ENCODE results near the gene IFITM5.
"Not testable (repeated sequence)": the region's sequence is repeated elsewhere in the genome, so short reads cannot be mapped to it uniquely, and the experiment has no call there.

IFITM5 gene

GRCh38 chr11:313304-313786 is 14.0 kb upstream of the IFITM5 start:
- no peak for DNase-seq (ENCODE audit: low read depth in 4 of 4, low spot score in 1 of 4)

- no peak for DNase-seq (ENCODE audit: low read depth in 4 of 4, low spot score in 1 of 4)
Measured at GRCh38 chr11:312092-312816, 12.9 kb upstream of the IFITM5 start.

- DNase-seq (ENCODE audit: low read depth in 4 of 4, low spot score in 1 of 4), result not testable (repeated sequence)
Measured at GRCh38 chr11:311013-311748, 11.9 kb upstream of the IFITM5 start.

- not testable (repeated sequence) for DNase-seq (ENCODE audit: low read depth in 4 of 4, low spot score in 1 of 4)
Measured at GRCh38 chr11:309979-310572, 10.8 kb upstream of the IFITM5 start.

- not testable (repeated sequence) for DNase-seq (ENCODE audit: low read depth in 4 of 4, low spot score in 1 of 4)
Measured at GRCh38 chr11:308740-309665, 9.7 kb upstream of the IFITM5 start.

- DNase-seq (ENCODE audit: low read depth in 4 of 4, low spot score in 1 of 4), result not testable (repeated sequence)
Measured at GRCh38 chr11:307766-308708, 8.7 kb upstream of the IFITM5 start, which contains the start of gene IFITM2. Gene IFITM2 (plus strand): TSS chr11:307816. CDS start chr11:308193, 377 bp downstream.

- DNase-seq (ENCODE audit: low read depth in 4 of 4, low spot score in 1 of 4), result no peak
Measured at GRCh38 chr11:306645-307371, 7.5 kb upstream of the IFITM5 start.

GRCh38 chr11:305844-306211 is 6.5 kb upstream of the IFITM5 start:
- DNase-seq (ENCODE audit: low read depth in 4 of 4, low spot score in 1 of 4), result no peak

- no peak for DNase-seq (ENCODE audit: low read depth in 4 of 4, low spot score in 1 of 4)
Measured at GRCh38 chr11:304915-305843, 5.9 kb upstream of the IFITM5 start.

GRCh38 chr11:304061-304506 is 4.8 kb upstream of the IFITM5 start:
- DNase-seq (ENCODE audit: low read depth in 4 of 4, low spot score in 1 of 4), result no peak

GRCh38 chr11:303363-303762 is 4.0 kb upstream of the IFITM5 start:
- no peak for DNase-seq (ENCODE audit: low read depth in 4 of 4, low spot score in 1 of 4)

- no peak for DNase-seq (ENCODE audit: low read depth in 4 of 4, low spot score in 1 of 4)
Measured at GRCh38 chr11:299951-300735, 817 bp upstream of the IFITM5 start.

- DNase-seq (ENCODE audit: low read depth in 4 of 4, low spot score in 1 of 4), result no peak
Measured at GRCh38 chr11:298406-299065, 790 bp downstream of the IFITM5 start.

GRCh38 chr11:297586-298405 is 1.5 kb downstream of the IFITM5 start:
- no peak for DNase-seq (ENCODE audit: low read depth in 4 of 4, low spot score in 1 of 4)

GRCh38 chr11:297051-297585 is 2.2 kb downstream of the IFITM5 start:
- no peak for DNase-seq (ENCODE audit: low read depth in 4 of 4, low spot score in 1 of 4)
